ENCODE results near the gene AFG3L2. TPM values are rescaled to one million over a fixed set of nuclear protein-coding genes. Genes with fewer than 3 reads are reported as not detected.

AFG3L2 gene
- total and polyA plus RNA-seq, 2 experiments from 2014 or later = 50.3 to 105 TPM

DNA sequence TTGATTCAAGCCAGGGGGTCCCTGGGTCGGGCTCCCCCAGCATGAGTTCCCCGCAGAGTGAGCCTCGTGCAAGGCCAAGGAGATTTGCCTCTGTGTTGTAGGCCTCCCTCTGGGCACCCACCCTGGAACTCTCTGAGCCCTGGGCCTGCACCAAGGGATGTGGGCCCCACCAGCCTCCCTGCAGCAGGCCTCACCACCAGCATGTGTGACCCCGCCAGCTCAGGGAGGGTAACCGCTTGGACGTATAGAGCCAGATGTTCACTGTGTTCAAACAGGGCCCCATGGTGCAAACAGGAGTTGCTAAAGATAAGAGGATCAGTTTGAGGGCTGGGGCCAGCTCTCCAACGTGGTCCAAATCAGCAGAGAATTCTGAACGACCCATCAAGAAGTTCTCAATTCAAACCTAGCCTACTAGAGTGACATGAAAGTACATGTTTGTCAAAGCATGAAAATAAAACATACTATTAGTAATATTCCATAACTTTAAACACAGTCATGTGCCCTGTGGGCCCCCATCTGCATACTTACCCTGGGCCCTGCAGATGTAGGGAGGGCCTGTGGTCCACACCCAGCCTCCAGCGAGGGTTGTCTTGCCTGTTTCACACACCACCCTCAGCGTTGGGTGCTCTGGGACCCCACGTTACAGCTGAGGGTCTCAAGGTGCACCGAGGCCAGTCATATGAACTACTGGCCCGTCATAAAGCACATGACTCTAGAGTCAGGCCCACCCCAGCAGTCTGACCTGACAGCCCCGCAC is 74.5 kb downstream of the AFG3L2 start:
- Mint-ChIP-seq H3K4me1 (peaks cover 29% of the 10 kb centered on the region), H3K27ac (no peak overlapping the region), H3K27me3 (ENCODE audit: insufficient read depth, low read depth, poor library complexity) (peaks cover 39% of the 10 kb centered on the region), H3K4me3 (no peak overlapping the region), H3K9me3 (peaks cover 4% of the 10 kb centered on the region; the same call in 1 of the 3 replicates), H3K36me3 (ENCODE audit: low read depth) (no peaks in the 10 kb centered on the region)
- no peak overlapping the region for H2AFZ ChIP-seq
- H3K4me2 ChIP-seq = no peak overlapping the region
- no peak for ATAC-seq
- no peaks in the 10 kb centered on the region for H3K36me3 ChIP-seq (ENCODE audit: insufficient read depth)
- no peak for DNase-seq (ENCODE audit: low spot score)
- no peak for TF ChIP-seq CREB1 (CRISPR knock-in tag; IDR thresholded peaks at IDR 0.05; ENCODE audit: low read depth)
- TF ChIP-seq STAT1 (IDR thresholded peaks at IDR 0.05; ENCODE audit: unreplicated experiment) = no peak
- TF ChIP-seq ZNF331 (CRISPR knock-in tag; IDR thresholded peaks at IDR 0.05; ENCODE audit: low read depth) = no peak
- no peak for TF ChIP-seq EZH2 (IDR thresholded peaks at IDR 0.05; ENCODE audit: low read depth, unreplicated experiment)
- no peak for TF ChIP-seq EZH2phosphoT487 (IDR thresholded peaks at IDR 0.05; ENCODE audit: unreplicated experiment)
- TF ChIP-seq, protein P1, sequence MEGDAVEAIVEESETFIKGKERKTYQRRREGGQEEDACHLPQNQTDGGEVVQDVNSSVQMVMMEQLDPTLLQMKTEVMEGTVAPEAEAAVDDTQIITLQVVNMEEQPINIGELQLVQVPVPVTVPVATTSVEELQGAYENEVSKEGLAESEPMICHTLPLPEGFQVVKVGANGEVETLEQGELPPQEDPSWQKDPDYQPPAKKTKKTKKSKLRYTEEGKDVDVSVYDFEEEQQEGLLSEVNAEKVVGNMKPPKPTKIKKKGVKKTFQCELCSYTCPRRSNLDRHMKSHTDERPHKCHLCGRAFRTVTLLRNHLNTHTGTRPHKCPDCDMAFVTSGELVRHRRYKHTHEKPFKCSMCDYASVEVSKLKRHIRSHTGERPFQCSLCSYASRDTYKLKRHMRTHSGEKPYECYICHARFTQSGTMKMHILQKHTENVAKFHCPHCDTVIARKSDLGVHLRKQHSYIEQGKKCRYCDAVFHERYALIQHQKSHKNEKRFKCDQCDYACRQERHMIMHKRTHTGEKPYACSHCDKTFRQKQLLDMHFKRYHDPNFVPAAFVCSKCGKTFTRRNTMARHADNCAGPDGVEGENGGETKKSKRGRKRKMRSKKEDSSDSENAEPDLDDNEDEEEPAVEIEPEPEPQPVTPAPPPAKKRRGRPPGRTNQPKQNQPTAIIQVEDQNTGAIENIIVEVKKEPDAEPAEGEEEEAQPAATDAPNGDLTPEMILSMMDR (conservative IDR thresholded peaks at IDR 0.05; ENCODE audit: low read depth in 2 of 2) = no peak
- no peak for TF ChIP-seq JUNB (IDR thresholded peaks at IDR 0.05; ENCODE audit: unreplicated experiment)
- TF ChIP-seq POLR2AphosphoS5 (IDR thresholded peaks at IDR 0.05; ENCODE audit: low read depth) = no peak
- no peak for TF ChIP-seq ZNF114 (CRISPR knock-in tag; IDR thresholded peaks at IDR 0.05)
- TF ChIP-seq, protein P2, sequence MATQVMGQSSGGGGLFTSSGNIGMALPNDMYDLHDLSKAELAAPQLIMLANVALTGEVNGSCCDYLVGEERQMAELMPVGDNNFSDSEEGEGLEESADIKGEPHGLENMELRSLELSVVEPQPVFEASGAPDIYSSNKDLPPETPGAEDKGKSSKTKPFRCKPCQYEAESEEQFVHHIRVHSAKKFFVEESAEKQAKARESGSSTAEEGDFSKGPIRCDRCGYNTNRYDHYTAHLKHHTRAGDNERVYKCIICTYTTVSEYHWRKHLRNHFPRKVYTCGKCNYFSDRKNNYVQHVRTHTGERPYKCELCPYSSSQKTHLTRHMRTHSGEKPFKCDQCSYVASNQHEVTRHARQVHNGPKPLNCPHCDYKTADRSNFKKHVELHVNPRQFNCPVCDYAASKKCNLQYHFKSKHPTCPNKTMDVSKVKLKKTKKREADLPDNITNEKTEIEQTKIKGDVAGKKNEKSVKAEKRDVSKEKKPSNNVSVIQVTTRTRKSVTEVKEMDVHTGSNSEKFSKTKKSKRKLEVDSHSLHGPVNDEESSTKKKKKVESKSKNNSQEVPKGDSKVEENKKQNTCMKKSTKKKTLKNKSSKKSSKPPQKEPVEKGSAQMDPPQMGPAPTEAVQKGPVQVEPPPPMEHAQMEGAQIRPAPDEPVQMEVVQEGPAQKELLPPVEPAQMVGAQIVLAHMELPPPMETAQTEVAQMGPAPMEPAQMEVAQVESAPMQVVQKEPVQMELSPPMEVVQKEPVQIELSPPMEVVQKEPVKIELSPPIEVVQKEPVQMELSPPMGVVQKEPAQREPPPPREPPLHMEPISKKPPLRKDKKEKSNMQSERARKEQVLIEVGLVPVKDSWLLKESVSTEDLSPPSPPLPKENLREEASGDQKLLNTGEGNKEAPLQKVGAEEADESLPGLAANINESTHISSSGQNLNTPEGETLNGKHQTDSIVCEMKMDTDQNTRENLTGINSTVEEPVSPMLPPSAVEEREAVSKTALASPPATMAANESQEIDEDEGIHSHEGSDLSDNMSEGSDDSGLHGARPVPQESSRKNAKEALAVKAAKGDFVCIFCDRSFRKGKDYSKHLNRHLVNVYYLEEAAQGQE (IDR thresholded peaks at IDR 0.05; ENCODE audit: unreplicated experiment) = no peak
- TF ChIP-seq, protein P3, sequence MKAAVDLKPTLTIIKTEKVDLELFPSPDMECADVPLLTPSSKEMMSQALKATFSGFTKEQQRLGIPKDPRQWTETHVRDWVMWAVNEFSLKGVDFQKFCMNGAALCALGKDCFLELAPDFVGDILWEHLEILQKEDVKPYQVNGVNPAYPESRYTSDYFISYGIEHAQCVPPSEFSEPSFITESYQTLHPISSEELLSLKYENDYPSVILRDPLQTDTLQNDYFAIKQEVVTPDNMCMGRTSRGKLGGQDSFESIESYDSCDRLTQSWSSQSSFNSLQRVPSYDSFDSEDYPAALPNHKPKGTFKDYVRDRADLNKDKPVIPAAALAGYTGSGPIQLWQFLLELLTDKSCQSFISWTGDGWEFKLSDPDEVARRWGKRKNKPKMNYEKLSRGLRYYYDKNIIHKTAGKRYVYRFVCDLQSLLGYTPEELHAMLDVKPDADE (IDR thresholded peaks at IDR 0.05) = no peak
- H3K9me2 ChIP-seq (ENCODE audit: insufficient read depth) = no peaks in the 10 kb centered on the region
- H3K4me1 ChIP-seq (ENCODE audit: insufficient read depth) = peaks cover 19% of the 10 kb centered on the region
- H4K20me1 ChIP-seq (replicated peaks; ENCODE audit: insufficient read depth) = no peaks in the 10 kb centered on the region
- no peak overlapping the region for H3K4me3 ChIP-seq
- H3F3A ChIP-seq (replicated peaks; ENCODE audit: low read depth) = peaks cover 15% of the 10 kb centered on the region
- no peaks in the 10 kb centered on the region for H3K79me2 ChIP-seq (replicated peaks; ENCODE audit: insufficient read depth)
- H3K27me3 ChIP-seq (ENCODE audit: insufficient read depth) = peaks cover 30% of the 10 kb centered on the region
- no peak overlapping the region for H3K27ac ChIP-seq (ENCODE audit: low read depth)
